ENCODE measurements around the gene LRRN4CL. TPM values are rescaled to one million over a fixed set of nuclear protein-coding genes. Genes with fewer than 3 reads are reported as not detected.

LRRN4CL gene
- total and polyA plus RNA-seq, 9 of the 15 experiments (the other 6 are each of a cell fraction or from before 2014, with no cell fraction given): 0.03 to 0.11 (median 0.05) TPM; not detected in 4

GRCh38 chr11:62671608-62672389 lies 17.5 kb downstream of the LRRN4CL start, which contains the start of the genes LBHD1 and UQCC3 (continued):
- TF ChIP-seq HMG20B (CRISPR knock-in tag; IDR thresholded peaks at IDR 0.05): no peak
- TF ChIP-seq ZBTB9 (CRISPR knock-in tag; IDR thresholded peaks at IDR 0.05): peak; percentile 57; the same call in 1 of the 2 replicates
- TF ChIP-seq, protein P1, sequence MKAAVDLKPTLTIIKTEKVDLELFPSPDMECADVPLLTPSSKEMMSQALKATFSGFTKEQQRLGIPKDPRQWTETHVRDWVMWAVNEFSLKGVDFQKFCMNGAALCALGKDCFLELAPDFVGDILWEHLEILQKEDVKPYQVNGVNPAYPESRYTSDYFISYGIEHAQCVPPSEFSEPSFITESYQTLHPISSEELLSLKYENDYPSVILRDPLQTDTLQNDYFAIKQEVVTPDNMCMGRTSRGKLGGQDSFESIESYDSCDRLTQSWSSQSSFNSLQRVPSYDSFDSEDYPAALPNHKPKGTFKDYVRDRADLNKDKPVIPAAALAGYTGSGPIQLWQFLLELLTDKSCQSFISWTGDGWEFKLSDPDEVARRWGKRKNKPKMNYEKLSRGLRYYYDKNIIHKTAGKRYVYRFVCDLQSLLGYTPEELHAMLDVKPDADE (conservative IDR thresholded peaks at IDR 0.05; ENCODE audit: control insufficient read depth, low read depth, low read length): peak; percentile 41; the same call in 1 of the 2 replicates
- TF ChIP-seq MCM5 (IDR thresholded peaks at IDR 0.05; ENCODE audit: low read depth): no peak
- no peak for TF ChIP-seq HSF4 (CRISPR knock-in tag; IDR thresholded peaks at IDR 0.05; ENCODE audit: borderline replicate concordance)
- TF ChIP-seq FOXM1 (IDR thresholded peaks at IDR 0.05; ENCODE audit: low read depth): no peak
- peak; percentile 88; the same call in 1 of the 2 replicates for TF ChIP-seq FOXM1 (CRISPR knock-in tag; IDR thresholded peaks at IDR 0.05; ENCODE audit: low read depth)
- no peak for TF ChIP-seq ID3 (CRISPR knock-in tag; IDR thresholded peaks at IDR 0.05)
- TF ChIP-seq ID3 (tag; IDR thresholded peaks at IDR 0.05): peak; percentile 43; the same call in 1 of the 2 replicates
- TF ChIP-seq HDAC1 (IDR thresholded peaks at IDR 0.05): peak in 1 of 2 experiments; percentile 53; a peak in 2 of 4 replicates
- TF ChIP-seq NKRF (IDR thresholded peaks at IDR 0.05; ENCODE audit: borderline replicate concordance): 0 out of 2 replicates have a peak, but pooled peaks have one; percentile 7
- TF ChIP-seq MCM7 (IDR thresholded peaks at IDR 0.05): no peak
- TF ChIP-seq DIDO1 (tag; IDR thresholded peaks at IDR 0.05; ENCODE audit: low read depth): peak; percentile 75; the same call in 1 of the 2 replicates
- peak; percentile 88 for TF ChIP-seq ELF1 (tag; IDR thresholded peaks at IDR 0.05)
- TF ChIP-seq POLR2G (IDR thresholded peaks at IDR 0.05; ENCODE audit: low read depth, low read length): peak; percentile 90
- TF ChIP-seq NR2C2 (CRISPR knock-in tag; IDR thresholded peaks at IDR 0.05): no peak; the same call in 1 of the 2 replicates
- peak; percentile 93 for TF ChIP-seq NR2C2 (tag; IDR thresholded peaks at IDR 0.05)
- TF ChIP-seq, protein P2, sequence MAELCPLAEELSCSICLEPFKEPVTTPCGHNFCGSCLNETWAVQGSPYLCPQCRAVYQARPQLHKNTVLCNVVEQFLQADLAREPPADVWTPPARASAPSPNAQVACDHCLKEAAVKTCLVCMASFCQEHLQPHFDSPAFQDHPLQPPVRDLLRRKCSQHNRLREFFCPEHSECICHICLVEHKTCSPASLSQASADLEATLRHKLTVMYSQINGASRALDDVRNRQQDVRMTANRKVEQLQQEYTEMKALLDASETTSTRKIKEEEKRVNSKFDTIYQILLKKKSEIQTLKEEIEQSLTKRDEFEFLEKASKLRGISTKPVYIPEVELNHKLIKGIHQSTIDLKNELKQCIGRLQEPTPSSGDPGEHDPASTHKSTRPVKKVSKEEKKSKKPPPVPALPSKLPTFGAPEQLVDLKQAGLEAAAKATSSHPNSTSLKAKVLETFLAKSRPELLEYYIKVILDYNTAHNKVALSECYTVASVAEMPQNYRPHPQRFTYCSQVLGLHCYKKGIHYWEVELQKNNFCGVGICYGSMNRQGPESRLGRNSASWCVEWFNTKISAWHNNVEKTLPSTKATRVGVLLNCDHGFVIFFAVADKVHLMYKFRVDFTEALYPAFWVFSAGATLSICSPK (IDR thresholded peaks at IDR 0.05; ENCODE audit: borderline replicate concordance): 0 out of 2 replicates have a peak, but pooled peaks have one; percentile 13
- no peak for TF ChIP-seq GTF2F1 (IDR thresholded peaks at IDR 0.05; ENCODE audit: low read depth, low read length)
- no peak for TF ChIP-seq CCAR2 (IDR thresholded peaks at IDR 0.05; ENCODE audit: low read depth, low read length)
- TF ChIP-seq HMGN3 (IDR thresholded peaks at IDR 0.05; ENCODE audit: borderline replicate concordance, extremely low read depth, insufficient read length, low read depth, low read length): peak; percentile 64

Data from K562 (cell line).